ENCODE results near the gene RAB30. TPM values are rescaled to one million over a fixed set of nuclear protein-coding genes. Genes with fewer than 3 reads are reported as not detected.

Gene RAB30
- total RNA-seq, 1 donor from 2014 or later = 6.5 TPM

GRCh38 chr11:82937554-82937953, 134.1 kb downstream of the RAB30 start:
- ATAC-seq = no peak

GRCh38 chr11:82936261-82936660, 135.4 kb downstream of the RAB30 start:
- peak; percentile 59 for ATAC-seq

GRCh38 chr11:82932564-82932963, 139.1 kb downstream of the RAB30 start:
- ATAC-seq = no peak

GRCh38 chr11:82930734-82931133, 141.0 kb downstream of the RAB30 start:
- ATAC-seq = no peak

DNA sequence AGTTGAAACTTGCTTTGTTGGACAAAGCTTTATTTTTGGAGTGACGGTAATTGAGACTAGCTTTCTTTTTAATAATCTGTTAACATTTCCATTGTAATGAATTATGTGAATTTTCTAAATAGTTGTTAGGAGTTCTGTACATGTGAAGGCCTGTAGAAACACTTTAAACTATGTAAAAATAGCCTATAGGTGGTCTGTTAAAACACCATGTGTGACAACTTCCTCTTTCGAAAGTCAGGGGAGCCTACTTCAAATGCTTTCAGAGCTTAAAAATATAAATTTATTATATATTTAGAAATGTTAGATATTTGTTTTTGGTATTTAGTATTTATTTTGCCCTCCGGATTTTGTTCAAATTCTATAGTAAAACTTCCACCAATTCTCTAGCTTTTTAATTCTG, 141.5 kb downstream of the RAB30 start:
- no peak for ATAC-seq

DNA sequence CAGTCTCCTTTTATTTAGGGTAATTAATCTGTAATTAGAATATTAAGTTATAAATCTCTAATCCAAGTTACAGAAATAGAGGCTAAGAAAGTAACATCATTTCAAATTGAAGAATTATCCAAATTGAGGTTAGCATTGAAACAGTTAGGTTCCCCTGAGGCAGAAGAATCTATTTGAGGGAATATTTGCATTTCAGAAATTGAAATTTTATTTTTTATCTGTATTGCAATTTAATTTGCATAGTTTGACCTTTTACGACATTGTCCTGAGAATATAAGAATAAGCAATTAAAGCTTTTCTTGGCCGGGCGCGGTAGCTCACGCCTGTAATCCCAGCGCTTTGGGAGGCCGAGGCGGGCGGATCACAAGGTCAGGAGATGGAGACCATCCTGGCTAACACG, 142.6 kb downstream of the RAB30 start:
- ATAC-seq = no peak

GRCh38 chr11:82927264-82927880, 144.3 kb downstream of the RAB30 start:
- peak; percentile 73 for ATAC-seq

- no peak for ATAC-seq
These were observed 147.0 kb downstream of the RAB30 start for GRCh38 chr11:82924522-82925224.

Other genes with a start within 250 kb of the RAB30 start
- gene PRCP, start 171.5 kb downstream of the RAB30 start, total RNA-seq = 48.5 TPM
- gene DDIAS, start 170.2 kb downstream of the RAB30 start, total RNA-seq = 8.9 TPM
- gene PCF11, start 85.2 kb upstream of the RAB30 start, total RNA-seq = 28.7 TPM
- gene ANKRD42, start 121.8 kb upstream of the RAB30 start, total RNA-seq = 5.1 TPM
- gene CCDC90B, start 214.5 kb upstream of the RAB30 start, total RNA-seq = 20.5 TPM